NAMALWA (cell line): ENCODE results near the gene INTS15.
"Not testable (repeated sequence)": the region's sequence is repeated elsewhere in the genome, so short reads cannot be mapped to it uniquely, and the experiment has no call there.

Experiments
- DNase-seq: peaks from one replicate; pipeline ENCODE4 v3.0.0-alpha.2; 2015; ENCODE audit warnings: low spot score

The INTS15 gene

DNA sequence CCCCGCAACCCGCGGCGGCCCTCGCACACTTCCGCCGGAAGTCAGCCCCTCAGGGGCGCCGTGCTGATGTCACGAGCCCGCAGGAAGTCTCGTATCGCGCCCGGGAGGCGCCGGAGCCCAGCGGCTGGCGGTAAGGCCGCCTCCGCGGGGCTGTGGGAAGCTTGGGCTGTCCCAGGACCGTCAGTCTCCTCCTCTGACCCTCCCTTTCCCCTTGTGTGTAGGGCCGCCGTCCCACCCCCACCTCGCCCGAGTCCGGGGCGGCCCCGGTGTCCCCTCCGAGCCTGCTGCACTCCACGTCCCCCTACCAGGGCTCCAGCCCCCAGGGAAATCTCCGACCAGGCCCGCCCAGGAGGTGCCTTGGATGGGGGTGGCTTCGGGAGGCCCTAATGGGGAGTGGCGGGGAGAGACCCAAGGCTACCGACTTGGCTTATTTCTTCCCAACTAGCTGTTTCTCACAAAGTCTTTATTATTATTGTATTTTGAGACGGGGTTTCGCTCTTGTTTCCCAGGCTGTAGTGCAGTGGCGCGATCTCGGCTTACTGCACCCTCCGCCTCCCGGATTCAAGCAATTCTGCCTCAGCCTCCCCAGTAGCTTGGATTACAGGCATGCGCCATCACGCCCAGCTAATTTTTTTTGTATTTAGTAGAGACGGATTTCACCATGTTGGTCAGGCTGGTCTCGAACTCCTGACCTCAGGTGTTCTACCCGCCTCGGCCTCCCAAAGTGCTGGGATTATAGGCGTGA is 12.3 kb upstream of the INTS15 start, which contains the start of gene ZDHHC4:
Gene ZDHHC4, plus strand, starts transcription at position 86 of the 745 bp plus-strand sequence. CDS start 3,108 bp downstream, outside the sequence.
- peak; percentile 96 for DNase-seq

GRCh38 chr7:6578114-6579084 is 11.4 kb upstream of the INTS15 start:
- no peak for DNase-seq

DNA sequence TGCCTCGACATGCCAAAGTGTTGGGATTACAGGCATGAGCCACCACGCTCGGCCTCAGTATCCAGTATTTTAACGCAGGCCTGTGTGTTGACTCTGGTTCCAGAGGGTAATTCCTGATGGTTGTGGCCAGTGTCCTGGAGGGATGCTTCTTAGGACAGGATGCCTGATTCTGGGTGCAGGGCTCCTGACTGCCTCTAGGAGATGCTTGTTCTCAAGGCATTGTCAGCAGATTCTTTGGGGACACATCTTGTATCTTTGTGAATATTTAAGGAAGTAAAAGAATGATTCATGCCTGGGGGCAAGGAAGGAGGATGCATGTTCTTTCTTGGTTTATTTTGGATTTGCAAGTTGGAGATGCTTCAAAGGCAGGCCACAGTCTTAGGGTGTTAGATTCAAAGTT is 10.4 kb upstream of the INTS15 start:
- no peak for DNase-seq

GRCh38 chr7:6585746-6586432 is 3.9 kb upstream of the INTS15 start:
- not testable (repeated sequence) for DNase-seq

- DNase-seq = no peak
These were observed 1.3 kb upstream of the INTS15 start for GRCh38 chr7:6588566-6588965.

- DNase-seq = no peak
These were observed 531 bp upstream of the INTS15 start for GRCh38 chr7:6589151-6589828.

DNA sequence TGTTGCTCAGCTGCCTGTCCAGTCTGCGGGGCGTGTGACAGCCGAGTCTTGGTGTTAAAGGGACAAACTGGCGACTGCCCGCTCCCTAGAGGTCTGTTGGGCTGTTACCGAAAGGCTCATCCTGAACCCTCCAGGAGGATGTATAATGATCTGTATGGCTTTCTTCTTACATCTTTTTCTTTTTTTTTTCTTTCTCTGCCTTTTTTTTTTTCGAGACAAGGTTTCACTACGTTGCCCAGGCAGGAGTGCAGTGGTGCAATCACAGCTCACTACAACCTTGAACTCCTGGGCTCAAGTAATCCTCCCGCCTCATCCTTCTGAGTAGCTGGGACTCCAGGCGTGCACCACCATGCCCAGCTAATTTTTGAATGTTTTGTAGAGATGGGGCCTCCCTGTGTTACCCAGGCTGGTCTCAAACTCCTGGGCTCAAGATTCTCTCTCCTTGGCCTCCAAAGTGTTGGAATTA is 857 bp downstream of the INTS15 start:
- peak; percentile 62 for DNase-seq

DNA sequence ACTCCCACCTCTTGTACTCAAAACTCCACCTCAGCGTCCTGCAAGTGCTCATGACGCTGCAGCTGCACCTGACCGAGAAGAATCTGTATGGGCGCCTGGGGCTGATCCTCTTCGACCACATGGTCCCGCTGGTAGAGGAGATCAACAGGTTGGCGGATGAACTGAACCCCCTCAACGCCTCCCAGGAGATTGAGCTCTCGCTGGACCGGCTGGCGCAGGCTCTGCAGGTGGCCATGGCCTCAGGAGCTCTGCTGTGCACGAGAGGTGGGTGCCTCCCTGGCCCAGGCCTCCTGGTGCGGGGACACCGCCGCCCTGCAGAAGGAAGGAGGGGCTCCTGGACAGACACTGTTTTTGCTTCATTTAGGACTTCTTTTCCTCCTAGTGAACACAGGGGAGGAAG is 10.3 kb downstream of the INTS15 start:
- no peak for DNase-seq

DNA sequence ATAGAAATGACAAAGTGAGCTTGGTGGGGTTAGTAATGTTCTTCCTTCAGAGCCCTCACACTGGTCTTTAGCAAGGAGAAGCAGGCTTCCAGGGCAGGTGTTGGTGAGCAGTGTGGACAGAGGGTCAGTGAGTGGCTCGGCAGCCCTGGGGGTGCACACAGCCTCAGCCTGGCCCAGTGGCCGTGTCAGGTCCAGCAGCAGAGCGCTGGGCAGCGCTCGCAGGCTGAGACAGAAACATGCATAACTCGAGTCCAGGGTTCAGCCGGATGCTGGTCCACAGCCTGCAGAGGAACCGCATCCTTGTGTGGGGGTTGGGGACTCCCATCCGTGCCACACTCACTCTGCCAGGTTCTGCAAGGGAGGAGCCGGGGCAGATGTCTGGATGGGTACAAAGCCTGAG is 14.6 kb downstream of the INTS15 start:
- no peak for DNase-seq

DNA sequence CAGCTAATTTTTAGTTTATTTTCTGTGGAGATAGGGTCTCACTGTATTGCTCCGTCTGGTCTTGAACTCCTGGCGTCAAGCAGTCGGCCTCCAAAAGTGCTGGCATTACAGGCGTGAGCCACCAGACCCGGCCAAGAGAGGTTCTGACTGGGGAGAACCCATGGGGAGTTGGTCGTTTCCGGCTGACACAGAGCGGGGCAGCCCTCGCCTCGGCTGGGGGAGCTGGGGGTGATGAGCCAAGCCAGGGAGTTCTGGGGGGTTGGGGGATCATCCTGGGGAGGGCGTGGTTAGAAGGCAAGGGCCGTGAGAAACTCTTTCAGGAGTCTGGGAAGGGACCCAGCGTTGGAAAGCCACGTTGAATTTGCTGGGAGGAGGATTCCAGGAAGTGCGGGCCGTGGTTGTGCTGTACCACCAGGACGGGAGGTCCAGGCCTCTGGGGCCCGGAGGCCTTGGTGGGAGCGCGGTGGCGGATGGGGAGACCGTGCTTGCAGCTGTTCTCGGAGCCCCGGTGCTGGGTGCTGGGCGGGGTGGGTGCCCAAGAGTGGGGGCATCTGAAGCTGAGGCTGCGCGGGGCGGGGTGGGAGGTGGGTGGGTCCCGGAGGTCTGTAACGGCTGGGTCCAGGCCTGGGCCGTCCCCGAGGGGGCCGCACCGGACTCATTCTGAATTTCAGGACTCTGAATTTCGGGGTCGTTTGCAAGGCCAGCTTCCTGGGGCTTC is 17.2 kb downstream of the INTS15 start:
- no peak for DNase-seq

DNA sequence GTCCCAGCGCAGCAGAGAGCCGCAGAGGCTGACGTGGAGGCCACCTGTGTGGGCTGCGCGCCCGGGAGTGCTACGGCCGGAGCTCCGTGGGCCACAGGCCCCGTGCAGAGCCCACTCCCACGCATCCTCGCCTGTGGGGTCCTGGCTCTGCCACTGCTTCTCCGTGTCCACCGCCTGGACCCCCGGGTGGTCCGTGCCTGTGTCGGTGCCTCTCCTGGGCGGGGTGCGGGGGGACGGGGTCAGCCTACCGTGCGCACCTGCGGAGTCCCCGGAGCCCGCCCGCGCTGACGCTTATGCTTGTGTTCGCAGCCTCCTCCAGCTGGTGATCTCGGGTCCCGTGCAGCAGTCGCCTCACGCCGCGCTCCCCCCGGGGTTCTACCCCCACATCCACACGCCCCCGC is 17.8 kb downstream of the INTS15 start:
- DNase-seq = no peak

- DNase-seq = no peak
These were observed 18.3 kb downstream of the INTS15 start for GRCh38 chr7:6608081-6608480.

- DNase-seq = no peak
These were observed 19.0 kb downstream of the INTS15 start for GRCh38 chr7:6608794-6609193.

- DNase-seq = no peak
These were observed 23.0 kb downstream of the INTS15 start for GRCh38 chr7:6612819-6613218.

DNA sequence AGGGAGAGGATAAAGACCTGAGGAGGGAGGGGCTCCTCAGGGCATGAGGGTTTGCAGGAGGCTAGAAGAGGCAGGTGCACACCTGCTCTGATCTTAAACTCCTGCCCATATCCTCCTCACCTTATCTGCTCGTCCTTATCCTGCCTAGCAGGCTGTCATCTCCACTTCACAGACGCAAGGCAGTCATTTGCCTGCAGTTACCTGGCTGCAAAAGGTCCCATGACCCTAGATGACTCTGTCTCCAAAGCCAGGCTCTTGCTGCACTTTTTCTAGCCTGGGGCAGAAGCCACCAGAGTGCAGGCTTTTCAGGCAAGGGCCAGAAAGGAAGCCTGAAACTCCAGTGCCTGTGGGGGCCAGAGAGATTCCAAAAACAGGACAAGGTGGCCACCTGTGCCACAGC is 23.9 kb downstream of the INTS15 start:
- DNase-seq = no peak

- no peak for DNase-seq
These were observed 25.3 kb downstream of the INTS15 start, which contains the start of gene ZNF853 for GRCh38 chr7:6614953-6615722. TSS of gene ZNF853 (plus strand) at chr7:6615610. CDS start at chr7:6616175, 565 bp downstream.

DNA sequence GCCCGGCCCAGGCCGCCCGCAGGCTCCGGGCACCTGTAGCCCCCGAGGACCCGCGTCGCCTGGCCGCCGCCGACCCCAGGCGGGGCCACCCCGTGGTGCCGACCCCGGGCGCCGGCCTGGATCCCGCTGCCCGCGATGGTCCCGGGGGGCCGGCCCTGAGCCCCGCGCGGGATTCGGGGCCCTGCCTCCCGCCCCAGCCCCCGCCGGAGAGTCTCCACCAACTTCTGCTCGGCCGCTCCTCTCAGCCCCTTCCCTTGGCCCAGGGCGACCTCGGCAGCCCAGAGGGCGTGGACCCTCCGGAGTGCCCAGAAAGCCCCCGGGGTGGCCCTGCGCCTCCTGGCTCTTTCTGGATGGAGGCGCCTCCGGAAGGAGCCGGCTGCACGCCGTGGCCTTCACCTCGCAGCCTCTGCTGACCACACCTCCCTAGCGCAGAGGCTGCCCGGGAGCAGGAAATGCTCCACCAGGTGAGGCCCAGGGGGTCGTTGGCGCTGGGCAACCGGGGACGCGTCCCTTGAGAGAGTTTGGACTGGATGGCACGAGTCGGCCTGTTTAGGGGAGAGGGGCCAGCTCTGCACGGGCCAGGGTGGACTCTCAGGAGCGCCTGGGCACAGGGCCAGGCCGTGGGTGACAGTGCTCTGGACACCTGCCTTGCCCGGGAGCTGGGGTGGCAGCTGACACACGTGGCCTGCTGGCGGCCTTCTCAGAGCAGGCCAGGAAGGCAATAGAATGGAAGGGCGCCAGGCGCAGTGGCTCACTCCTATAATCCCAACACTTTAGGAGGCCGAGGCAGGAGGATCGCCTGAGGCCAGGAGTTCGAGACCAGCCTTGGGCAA is 26.1 kb downstream of the INTS15 start:
- DNase-seq = no peak

- no peak for DNase-seq
These were observed 27.2 kb downstream of the INTS15 start for GRCh38 chr7:6616854-6617643.
